Rectal smooth muscle tissue (tissue), 1 donor: ENCODE data around the gene ERFE.
"Not testable (repeated sequence)": the region's sequence is repeated elsewhere in the genome, so short reads cannot be mapped to it uniquely, and the experiment has no call there.

Source experiments
- H3K27ac ChIP-seq: one replicate; pipeline ENCODE4 v1.7.0; 2013; ENCODE audit warnings: low read depth, low read length, inconsistent platforms
- H3K27me3 ChIP-seq: one replicate; pipeline ENCODE4 v1.7.0; 2013; ENCODE audit warnings: low read length; ENCODE audit not compliant: control insufficient read depth, insufficient read depth
- H3K36me3 ChIP-seq: one replicate; pipeline ENCODE4 v1.7.0; 2013; ENCODE audit warnings: low read length; ENCODE audit not compliant: control insufficient read depth, insufficient read depth
- H3K4me1 ChIP-seq: one replicate; pipeline ENCODE4 v1.7.0; 2013; ENCODE audit warnings: low read length; ENCODE audit not compliant: control insufficient read depth, insufficient read depth
- H3K4me3 ChIP-seq: one replicate; pipeline ENCODE4 v1.7.0; 2013; ENCODE audit warnings: low read length
- H3K9ac ChIP-seq: one replicate; pipeline ENCODE4 v1.7.0; 2013; ENCODE audit warnings: low read length

The ERFE gene

GRCh38 chr2:238166391-238167343 is 7.9 kb downstream of the ERFE start:
- Histone ChIP-seq H3K9ac (no peak overlapping the region), H3K4me3 (no peak overlapping the region), H3K27me3 (peaks cover 11% of the 10 kb centered on the region), H3K36me3 (peaks cover 10% of the 10 kb centered on the region), H3K27ac (no peak overlapping the region), H3K4me1 (peaks cover 16% of the 10 kb centered on the region)

- H3K27ac ChIP-seq, result no peak overlapping the region
- no peak overlapping the region for H3K9ac ChIP-seq
- peaks cover 16% of the 10 kb centered on the region for H3K4me1 ChIP-seq
- H3K36me3 ChIP-seq, result peaks cover 12% of the 10 kb centered on the region
- peaks cover 10% of the 10 kb centered on the region for H3K27me3 ChIP-seq
- no peak overlapping the region for H3K4me3 ChIP-seq
Measured at GRCh38 chr2:238167344-238167715, 8.6 kb downstream of the ERFE start.

- Histone ChIP-seq H3K9ac (no peak overlapping the region), H3K4me3 (no peak overlapping the region), H3K4me1 (peaks cover 16% of the 10 kb centered on the region), H3K27ac (no peak overlapping the region), H3K27me3 (peaks cover 6% of the 10 kb centered on the region), H3K36me3 (peaks cover 16% of the 10 kb centered on the region)
Measured at GRCh38 chr2:238167761-238168160, 9.0 kb downstream of the ERFE start.

GRCh38 chr2:238168196-238169047 is 9.7 kb downstream of the ERFE start:
- H3K4me1 ChIP-seq, result peaks cover 16% of the 10 kb centered on the region
- H3K9ac ChIP-seq, result no peak overlapping the region
- no peak overlapping the region for H3K4me3 ChIP-seq
- peaks cover 6% of the 10 kb centered on the region for H3K27me3 ChIP-seq
- peaks cover 22% of the 10 kb centered on the region for H3K36me3 ChIP-seq
- peak overlapping the region; percentile 52 for H3K27ac ChIP-seq

- H3K4me3 ChIP-seq, result no peak overlapping the region
- H3K27ac ChIP-seq, result peak overlapping the region; percentile 60
- peaks cover 2% of the 10 kb centered on the region for H3K27me3 ChIP-seq
- H3K36me3 ChIP-seq, result peaks cover 23% of the 10 kb centered on the region
- H3K4me1 ChIP-seq, result peaks cover 16% of the 10 kb centered on the region
- no peak overlapping the region for H3K9ac ChIP-seq
Measured at GRCh38 chr2:238169048-238169707, 10.4 kb downstream of the ERFE start.

GRCh38 chr2:238169708-238170251 is 11.0 kb downstream of the ERFE start:
- H3K9ac ChIP-seq, result no peak overlapping the region
- no peaks in the 10 kb centered on the region for H3K27me3 ChIP-seq
- peaks cover 16% of the 10 kb centered on the region for H3K4me1 ChIP-seq
- H3K36me3 ChIP-seq, result peaks cover 26% of the 10 kb centered on the region
- H3K4me3 ChIP-seq, result no peak overlapping the region
- peak overlapping the region; percentile 60 for H3K27ac ChIP-seq

GRCh38 chr2:238170386-238171071 is 11.8 kb downstream of the ERFE start:
- H3K9ac ChIP-seq, result no peak overlapping the region
- peaks cover 26% of the 10 kb centered on the region for H3K36me3 ChIP-seq
- peaks cover 16% of the 10 kb centered on the region for H3K4me1 ChIP-seq
- H3K4me3 ChIP-seq, result no peak overlapping the region
- H3K27me3 ChIP-seq, result no peaks in the 10 kb centered on the region
- peak overlapping the region; percentile 60 for H3K27ac ChIP-seq

- Histone ChIP-seq H3K36me3 (peaks cover 26% of the 10 kb centered on the region), H3K4me1 (peaks cover 16% of the 10 kb centered on the region)
- H3K4me3 ChIP-seq, H3K9ac ChIP-seq, H3K27ac ChIP-seq, H3K27me3 ChIP-seq: not testable (repeated sequence)
Measured at GRCh38 chr2:238171072-238171431, 12.3 kb downstream of the ERFE start.

- Histone ChIP-seq H3K36me3 (peaks cover 31% of the 10 kb centered on the region), H3K27ac (no peak overlapping the region), H3K4me1 (peaks cover 16% of the 10 kb centered on the region), H3K4me3 (no peak overlapping the region), H3K27me3 (no peaks in the 10 kb centered on the region), H3K9ac (no peak overlapping the region)
Measured at GRCh38 chr2:238171575-238172187, 12.9 kb downstream of the ERFE start.

- Histone ChIP-seq H3K9ac (no peak overlapping the region), H3K27ac (no peak overlapping the region), H3K4me1 (peaks cover 16% of the 10 kb centered on the region), H3K4me3 (no peak overlapping the region), H3K36me3 (peaks cover 32% of the 10 kb centered on the region), H3K27me3 (no peaks in the 10 kb centered on the region)
Measured at GRCh38 chr2:238172439-238172838, 13.7 kb downstream of the ERFE start.

- Histone ChIP-seq H3K36me3 (peaks cover 37% of the 10 kb centered on the region), H3K4me1 (peaks cover 16% of the 10 kb centered on the region), H3K27ac (no peak overlapping the region)
Measured at GRCh38 chr2:238173692-238174091, 14.9 kb downstream of the ERFE start.

More at GRCh38 chr2:238173692-238174091, 14.9 kb downstream of the ERFE start:
- Histone ChIP-seq H3K27me3 (no peaks in the 10 kb centered on the region), H3K4me3 (no peak overlapping the region), H3K9ac (no peak overlapping the region)
